Neural progenitor cell (in vitro differentiated cells): Measurements from ENCODE around the gene LRCH4. TPM values are rescaled to one million over a fixed set of nuclear protein-coding genes. Genes with fewer than 3 reads are reported as not detected.

Experiments
- DNase-seq: peaks from one replicate; pipeline ENCODE4 v3.0.0-alpha.2; 2016; ENCODE audit warnings: low spot score
- H2AFZ ChIP-seq: fragments of 200-600 bp; sonication (generic); replicated peaks from 2 replicates; pipeline ENCODE4 v1.6.1; 2016; ENCODE audit warnings: antibody characterized with exemption
- H3F3A ChIP-seq: fragments of 200-600 bp; sonication (generic); 2 replicates; pipeline ENCODE4 v1.6.1; 2016; ENCODE audit warnings: antibody characterized with exemption, low read depth
- H3K27ac ChIP-seq: fragments of 200-600 bp; sonication (generic); 2 replicates; pipeline ENCODE4 v1.5.1; 2016; ENCODE audit warnings: mild to moderate bottlenecking
- H3K27me3 ChIP-seq: fragments of 200-600 bp; sonication (generic); 2 replicates; pipeline ENCODE4 v1.6.1; 2016; ENCODE audit warnings: mild to moderate bottlenecking, moderate library complexity
- H3K36me3 ChIP-seq: fragments of 200-600 bp; sonication (generic); 2 replicates; pipeline ENCODE4 v1.5.1; 2016
- H3K4me1 ChIP-seq: fragments of 200-600 bp; sonication (generic); 2 replicates; pipeline ENCODE4 v1.6.1; 2016; ENCODE audit warnings: mixed run types
- H3K4me2 ChIP-seq: fragments of 200-600 bp; sonication (generic); 2 replicates; pipeline ENCODE4 v1.6.1; 2016
- H3K4me3 ChIP-seq: fragments of 200-600 bp; sonication (generic); 2 replicates; pipeline ENCODE4 v1.5.1; 2016
- H3K79me2 ChIP-seq: fragments of 200-600 bp; sonication (generic); 2 replicates; pipeline ENCODE4 v1.6.1; 2016; ENCODE audit warnings: low read depth
- H3K9ac ChIP-seq: fragments of 200-600 bp; sonication (generic); 2 replicates; pipeline ENCODE4 v1.6.1; 2016
- H3K9me3 ChIP-seq: fragments of 200-600 bp; sonication (generic); 2 replicates; pipeline ENCODE4 v1.5.1; 2016; ENCODE audit warnings: low read depth
- H4K20me1 ChIP-seq: fragments of 200-600 bp; sonication (generic); 2 replicates; pipeline ENCODE4 v1.6.1; 2016; ENCODE audit warnings: low read depth
- H3K27ac Mint-ChIP-seq: 3 replicates; pipeline ENCODE4 v1.8.0; 2021; ENCODE audit warnings: mixed read lengths
- H3K27me3 Mint-ChIP-seq: 2 replicates; pipeline ENCODE4 v1.8.0; 2022; ENCODE audit warnings: low read depth, mild to moderate bottlenecking, inconsistent platforms, moderate library complexity, mixed read lengths; ENCODE audit not compliant: insufficient read depth
- H3K36me3 Mint-ChIP-seq: 3 replicates; pipeline ENCODE4 v1.8.0; 2021; ENCODE audit warnings: mixed read lengths
- H3K4me1 Mint-ChIP-seq: 3 replicates; pipeline ENCODE4 v1.8.0; 2021; ENCODE audit warnings: mixed read lengths
- H3K4me3 Mint-ChIP-seq: 3 replicates; pipeline ENCODE4 v1.8.0; 2021; ENCODE audit warnings: mild to moderate bottlenecking, moderate library complexity, mixed read lengths
- H3K9me3 Mint-ChIP-seq: 3 replicates; pipeline ENCODE4 v1.8.0; 2020; ENCODE audit warnings: mixed read lengths
- EZH2 ChIP-seq: fragments of 200-600 bp; sonication (generic); IDR thresholded peaks from 2 replicates; pipeline ENCODE4 v1.6.1; 2017; ENCODE audit warnings: antibody characterized with exemption, mild to moderate bottlenecking, moderate library complexity
- EZH2phosphoT487 ChIP-seq: fragments of 200-600 bp; sonication (generic); IDR thresholded peaks from 2 replicates; pipeline ENCODE4 v1.6.1; 2017; ENCODE audit warnings: antibody characterized with exemption
- total RNA-seq: library from RNA; depleted of rRNA; stranded (reverse); fragments of >200 nt; gene quantifications from 2 replicates; pipeline ENCODE4 v1.2.3, GENCODE V29; 2015; ENCODE audit warnings: low replicate concordance
- TF ChIP-seq, protein P1 (sequence below): fragments of 200-600 bp; sonication (generic); IDR thresholded peaks from 2 replicates; pipeline ENCODE4 v1.5.1; 2017; ENCODE audit warnings: antibody characterized with exemption, mild to moderate bottlenecking

The LRCH4 gene
- total RNA-seq, 1 donor from 2014 or later: 4.5 TPM

GRCh38 chr7:100589341-100589947 is 3.5 kb upstream of the LRCH4 start:
- peak; percentile 37 for DNase-seq

DNA sequence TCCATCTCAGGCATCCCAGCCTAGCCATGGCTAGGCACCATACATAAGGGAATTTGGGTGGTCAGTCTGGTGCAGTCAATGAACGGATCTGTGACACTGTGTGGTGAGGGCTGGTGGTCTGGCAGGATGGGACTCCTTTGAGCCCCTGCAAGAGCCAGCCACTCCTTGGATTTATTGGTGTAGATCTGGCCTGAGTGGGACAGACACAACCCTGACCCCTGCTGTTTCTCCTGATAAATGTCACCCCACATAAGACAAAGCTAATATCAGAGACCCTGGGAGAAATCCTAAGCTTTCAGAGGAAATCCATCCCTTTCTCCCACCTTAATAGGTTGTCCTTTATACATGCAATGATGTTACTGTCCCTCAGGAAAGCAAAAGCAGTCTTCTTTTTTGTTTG is 2.5 kb upstream of the LRCH4 start:
- H3K9me3 Mint-ChIP-seq: no peaks in the 10 kb centered on the region
- peak overlapping the region; percentile 62 for H3K27ac Mint-ChIP-seq
- peak overlapping the region; percentile 98 for H3K4me3 Mint-ChIP-seq
- H3K27me3 ChIP-seq: no peaks in the 10 kb centered on the region
- no peaks in the 10 kb centered on the region for H3K36me3 ChIP-seq
- peak overlapping the region; percentile 85 for H3K4me2 ChIP-seq
- DNase-seq: peak; percentile 41
- H3F3A ChIP-seq: peaks cover 38% of the 10 kb centered on the region
- H3K4me1 Mint-ChIP-seq: peaks cover 47% of the 10 kb centered on the region
- peaks cover 34% of the 10 kb centered on the region for H3K4me1 ChIP-seq
- TF ChIP-seq, protein P1, sequence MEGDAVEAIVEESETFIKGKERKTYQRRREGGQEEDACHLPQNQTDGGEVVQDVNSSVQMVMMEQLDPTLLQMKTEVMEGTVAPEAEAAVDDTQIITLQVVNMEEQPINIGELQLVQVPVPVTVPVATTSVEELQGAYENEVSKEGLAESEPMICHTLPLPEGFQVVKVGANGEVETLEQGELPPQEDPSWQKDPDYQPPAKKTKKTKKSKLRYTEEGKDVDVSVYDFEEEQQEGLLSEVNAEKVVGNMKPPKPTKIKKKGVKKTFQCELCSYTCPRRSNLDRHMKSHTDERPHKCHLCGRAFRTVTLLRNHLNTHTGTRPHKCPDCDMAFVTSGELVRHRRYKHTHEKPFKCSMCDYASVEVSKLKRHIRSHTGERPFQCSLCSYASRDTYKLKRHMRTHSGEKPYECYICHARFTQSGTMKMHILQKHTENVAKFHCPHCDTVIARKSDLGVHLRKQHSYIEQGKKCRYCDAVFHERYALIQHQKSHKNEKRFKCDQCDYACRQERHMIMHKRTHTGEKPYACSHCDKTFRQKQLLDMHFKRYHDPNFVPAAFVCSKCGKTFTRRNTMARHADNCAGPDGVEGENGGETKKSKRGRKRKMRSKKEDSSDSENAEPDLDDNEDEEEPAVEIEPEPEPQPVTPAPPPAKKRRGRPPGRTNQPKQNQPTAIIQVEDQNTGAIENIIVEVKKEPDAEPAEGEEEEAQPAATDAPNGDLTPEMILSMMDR: peak; percentile 12
- no peak for TF ChIP-seq EZH2
- H3K9me3 ChIP-seq: no peaks in the 10 kb centered on the region
- peaks cover 23% of the 10 kb centered on the region for H4K20me1 ChIP-seq
- peaks cover 16% of the 10 kb centered on the region for H3K79me2 ChIP-seq
- H3K36me3 Mint-ChIP-seq: no peaks in the 10 kb centered on the region
- H2AFZ ChIP-seq: no peak overlapping the region
- no peak overlapping the region for H3K4me3 ChIP-seq
- no peak overlapping the region for H3K27ac ChIP-seq
- H3K9ac ChIP-seq: no peak overlapping the region
- peaks cover 10% of the 10 kb centered on the region for H3K27me3 Mint-ChIP-seq

More at GRCh38 chr7:100589341-100589947, 3.5 kb upstream of the LRCH4 start:
- H3K9ac ChIP-seq: no peak overlapping the region
- H3K27ac ChIP-seq: no peak overlapping the region
- H3F3A ChIP-seq: peaks cover 29% of the 10 kb centered on the region
- no peaks in the 10 kb centered on the region for H3K27me3 ChIP-seq
- peak overlapping the region; percentile 55 for H3K4me2 ChIP-seq
- no peak overlapping the region for H3K27ac Mint-ChIP-seq
- peak overlapping the region; percentile 89 for H2AFZ ChIP-seq
- peak overlapping the region; percentile 41 for H3K4me3 Mint-ChIP-seq
- TF ChIP-seq, protein P1: no peak
- TF ChIP-seq EZH2phosphoT487 (no peak), EZH2 (no peak)
- H3K27me3 Mint-ChIP-seq: peaks cover 12% of the 10 kb centered on the region
- peaks cover 38% of the 10 kb centered on the region for H3K4me1 Mint-ChIP-seq
- H3K4me3 ChIP-seq: no peak overlapping the region
- H3K9me3 Mint-ChIP-seq: no peaks in the 10 kb centered on the region
- no peaks in the 10 kb centered on the region for H3K36me3 Mint-ChIP-seq
- peaks cover 10% of the 10 kb centered on the region for H3K79me2 ChIP-seq
- H3K4me1 ChIP-seq: peaks cover 24% of the 10 kb centered on the region
- peaks cover 14% of the 10 kb centered on the region for H4K20me1 ChIP-seq
- H3K9me3 ChIP-seq: no peaks in the 10 kb centered on the region
- no peaks in the 10 kb centered on the region for H3K36me3 ChIP-seq

DNA sequence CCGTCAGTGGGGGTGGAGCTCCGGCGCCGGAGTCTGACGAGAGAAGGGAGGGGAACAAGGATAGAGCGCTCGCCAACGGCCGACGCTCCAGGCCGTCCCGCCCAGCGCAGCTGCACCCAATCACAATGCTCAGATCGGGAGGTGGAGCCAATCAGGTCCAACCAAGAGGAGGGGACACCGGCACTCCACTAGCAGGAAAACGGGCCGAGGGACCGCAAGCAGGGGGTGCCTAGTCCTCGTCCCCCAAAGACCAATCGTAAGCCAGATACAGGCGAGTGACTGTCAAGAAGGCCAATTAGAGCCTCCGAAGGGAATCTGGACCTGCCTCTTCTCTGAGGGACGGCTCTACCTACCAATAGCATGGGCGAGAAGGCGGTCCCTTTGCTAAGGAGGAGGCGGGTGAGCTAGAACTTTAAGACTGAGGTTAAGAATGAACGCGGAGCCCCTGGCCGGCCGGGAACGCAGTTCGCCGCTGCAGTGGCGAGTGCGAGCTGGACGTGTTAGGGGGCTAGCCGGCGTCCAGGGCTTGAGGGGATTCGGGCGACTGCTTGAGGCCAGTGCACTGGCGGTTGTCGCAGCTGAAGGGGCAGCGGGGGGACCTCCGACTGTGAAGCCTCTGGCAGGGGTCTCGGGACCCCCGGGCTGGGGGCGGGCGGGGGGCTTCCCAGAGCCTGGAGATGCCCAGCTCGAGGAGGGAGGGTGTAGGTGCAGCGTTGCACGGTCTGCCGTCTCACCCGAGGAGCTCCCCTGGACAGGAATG is 517 bp upstream of the LRCH4 start, which contains the start of gene FBXO24:
FBXO24 (plus strand) TSS at position 63 of the 760 bp plus-strand sequence; CDS start at position 361, 298 bp downstream.
- no peak within 1 kb of the TSS for H2AFZ ChIP-seq
- H3K4me2 ChIP-seq: peak within 1 kb of the TSS; percentile 90
- no peaks in the 10 kb centered on the region for H3K36me3 Mint-ChIP-seq
- peak within 1 kb of the TSS; percentile 90 for H3K27ac ChIP-seq
- TF ChIP-seq, protein P1: no peak
- TF ChIP-seq EZH2 (no peak), EZH2phosphoT487 (no peak)
- H3K4me3 ChIP-seq: peak within 1 kb of the TSS; percentile 75
- H3K9me3 Mint-ChIP-seq: no peaks in the 10 kb centered on the region
- DNase-seq: peak; percentile 100
- H3K27ac Mint-ChIP-seq: peak within 1 kb of the TSS; percentile 96
- no peaks in the 10 kb centered on the region for H3K9me3 ChIP-seq
- H3F3A ChIP-seq: peaks cover 38% of the 10 kb centered on the region
- H3K4me3 Mint-ChIP-seq: peak within 1 kb of the TSS; percentile 98
- H3K9ac ChIP-seq: peak within 1 kb of the TSS; percentile 53
- peaks cover 34% of the 10 kb centered on the region for H4K20me1 ChIP-seq
- H3K4me1 Mint-ChIP-seq: peaks cover 46% of the 10 kb centered on the region
- H3K27me3 Mint-ChIP-seq: peaks cover 13% of the 10 kb centered on the region
- H3K36me3 ChIP-seq: no peaks in the 10 kb centered on the region
- H3K79me2 ChIP-seq: peaks cover 16% of the 10 kb centered on the region
- H3K4me1 ChIP-seq: peaks cover 36% of the 10 kb centered on the region
- H3K27me3 ChIP-seq: no peaks in the 10 kb centered on the region
